ENCODE data around the gene KLF2. TPM values are rescaled to one million over a fixed set of nuclear protein-coding genes. Genes with fewer than 3 reads are reported as not detected.
"Not testable (repeated sequence)": the region's sequence is repeated elsewhere in the genome, so short reads cannot be mapped to it uniquely, and the experiment has no call there.

The KLF2 gene
- total RNA-seq, 8 experiments from 2014 or later = 0.13 to 1.3 (median 0.65) TPM; not detected in 2

GRCh38 chr19:16347099-16347498 is 22.5 kb downstream of the KLF2 start:
- H3K27ac ChIP-seq; ATAC-seq (replicated peaks in 6 of 8); H3K4me1 ChIP-seq (replicated peaks in 1 of 2); in situ Hi-C loops (cut with MboI; ENCODE audit: low pct_unique_long_range_greater_than_20kb in 2 of 9, low sequenced_read_pairs in 9 of 9, unreplicated experiment in 9 of 9); H3K4me3 ChIP-seq: not testable (repeated sequence)
- WGBS, 10 experiments = 75 to 100% methylated on average over 2 to 4 of the region's 4 CpGs; no CpG with 5 or more reads in 8 of the 10 experiments

DNA sequence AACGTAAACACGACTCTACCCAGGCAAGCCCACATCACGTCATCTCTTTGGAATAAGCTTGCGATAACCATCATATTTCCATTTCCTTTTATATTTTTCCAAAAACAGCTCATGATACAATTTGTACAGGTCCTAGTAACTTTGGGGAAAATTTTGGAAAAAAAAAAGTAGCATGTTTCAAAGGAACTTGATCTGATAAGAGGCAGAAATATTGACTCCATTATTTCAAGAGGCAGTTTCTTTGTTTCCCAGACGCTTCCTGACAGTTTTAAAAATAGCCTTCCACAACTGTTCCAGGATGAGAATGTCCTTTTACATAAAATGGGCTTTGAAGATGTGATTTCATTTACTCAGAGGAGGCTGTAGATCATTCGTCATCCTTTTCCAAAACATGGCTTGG is 23.1 kb downstream of the KLF2 start:
- 35 to 94% (median 90%) methylated on average over 3 to 6 of the region's 6 CpGs; no CpG with 5 or more reads in 1 of the 10 experiments for WGBS, 10 experiments
- in situ Hi-C loops (cut with MboI; ENCODE audit: low pct_unique_long_range_greater_than_20kb in 2 of 9, low sequenced_read_pairs in 9 of 9, unreplicated experiment in 9 of 9) = no loop called here
- ATAC-seq (replicated peaks in 6 of 8) = no peak
- no peak overlapping the region for H3K4me3 ChIP-seq
- H3K4me1 ChIP-seq (replicated peaks in 1 of 2) = no peaks in the 10 kb centered on the region
- no peak overlapping the region for H3K27ac ChIP-seq

- in situ Hi-C loops (cut with MboI; ENCODE audit: low pct_unique_long_range_greater_than_20kb in 2 of 9, low sequenced_read_pairs in 9 of 9, unreplicated experiment in 9 of 9) = no loop called here
- no peaks in the 10 kb centered on the region for H3K4me1 ChIP-seq (replicated peaks in 1 of 2)
- no peak overlapping the region for H3K27ac ChIP-seq
- no peak for ATAC-seq (replicated peaks in 6 of 8)
- WGBS, 10 experiments = 50 to 100% (median 83%) methylated on average over 1 to 13 of the region's 13 CpGs; no CpG with 5 or more reads in 1 of the 10 experiments
- no peak overlapping the region for H3K4me3 ChIP-seq
Measured at GRCh38 chr19:16349551-16350152, 25.0 kb downstream of the KLF2 start.

GRCh38 chr19:16351133-16351809 is 26.6 kb downstream of the KLF2 start:
- WGBS, 10 experiments = 70 to 100% (median 76%) methylated on average over 1 to 9 of the region's 11 CpGs
- H3K4me1 ChIP-seq (replicated peaks in 1 of 2) = no peaks in the 10 kb centered on the region
- no peak overlapping the region for H3K4me3 ChIP-seq
- H3K27ac ChIP-seq = no peak overlapping the region
- in situ Hi-C loops (cut with MboI; ENCODE audit: low pct_unique_long_range_greater_than_20kb in 2 of 9, low sequenced_read_pairs in 9 of 9, unreplicated experiment in 9 of 9) = no loop called here
- ATAC-seq (replicated peaks in 6 of 8) = no peak

DNA sequence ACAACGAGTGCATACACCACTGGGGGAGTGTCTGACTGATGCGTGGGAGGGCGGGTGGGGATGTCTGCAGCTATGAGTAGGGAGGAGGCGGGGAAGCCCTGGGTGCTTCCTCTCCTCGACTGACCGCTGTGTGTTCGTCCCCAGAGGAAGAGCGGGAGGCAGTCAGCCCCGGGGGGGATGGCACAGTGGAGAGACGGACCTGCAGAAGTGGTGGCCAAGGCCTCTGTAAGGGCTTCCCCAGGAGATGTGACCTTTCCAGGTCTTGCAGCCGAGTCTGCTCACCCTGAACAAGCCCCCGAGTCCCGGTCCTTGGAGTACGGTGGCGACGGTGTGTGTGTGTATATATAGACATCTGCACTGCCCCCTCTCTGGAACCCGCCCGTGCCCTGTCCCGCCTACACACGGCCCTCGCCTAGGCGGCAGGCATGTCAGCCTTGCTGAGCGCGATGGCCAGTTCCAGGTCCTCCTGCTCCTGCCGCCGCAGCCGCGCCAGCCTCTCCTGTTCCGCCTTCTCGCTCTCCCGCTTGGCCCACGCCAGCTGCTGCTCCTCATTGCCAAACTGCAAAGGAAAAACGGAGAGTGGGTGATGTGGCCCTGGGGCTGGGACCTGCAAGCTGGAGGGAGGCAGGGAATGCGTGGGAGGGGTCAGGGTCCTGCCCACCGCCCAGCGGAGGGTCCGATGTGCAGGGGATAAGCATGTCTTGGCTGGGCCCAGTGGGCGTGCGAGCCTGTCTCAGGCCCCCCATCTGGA is 30.8 kb downstream of the KLF2 start:
- in situ Hi-C loops (cut with MboI; ENCODE audit: low pct_unique_long_range_greater_than_20kb in 2 of 9, low sequenced_read_pairs in 9 of 9, unreplicated experiment in 9 of 9) = no loop called here
- 67 to 100% (median 85%) methylated on average over 1 to 9 of the region's 39 CpGs; no CpG with 5 or more reads in 4 of the 10 experiments for WGBS, 10 experiments
- no peaks in the 10 kb centered on the region for H3K4me1 ChIP-seq (replicated peaks in 1 of 2)
- ATAC-seq (replicated peaks in 6 of 8) = peak in 3 of 8 experiments; percentile 16 to 53 (median 25)
- H3K27ac ChIP-seq = no peak overlapping the region
- no peak overlapping the region for H3K4me3 ChIP-seq

DNA sequence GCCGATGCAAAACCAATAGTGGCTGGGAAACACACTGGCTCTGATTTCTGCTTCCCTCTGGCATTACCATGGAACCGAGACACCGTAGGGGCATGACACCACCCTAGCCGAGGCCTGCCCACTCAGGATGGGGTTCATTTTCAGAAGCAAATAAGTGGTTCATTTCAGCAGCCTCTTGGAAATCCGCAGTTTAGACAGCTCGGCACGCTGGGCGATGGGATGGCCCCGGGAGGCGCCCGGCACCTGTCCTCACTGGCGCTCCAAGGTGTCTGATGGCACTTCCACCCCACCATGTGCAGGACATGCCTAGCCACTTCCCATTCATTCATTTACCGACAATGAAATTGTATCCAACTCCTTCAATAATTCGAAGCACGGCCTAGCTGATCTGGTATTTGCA is 33.8 kb downstream of the KLF2 start:
- WGBS, 10 experiments = 88 to 100% (median 96%) methylated on average over 1 to 14 of the region's 15 CpGs; no CpG with 5 or more reads in 4 of the 10 experiments
- peaks cover 0 to 12% of the 10 kb centered on the region in 2 donors for H3K4me1 ChIP-seq (replicated peaks in 1 of 2)
- in situ Hi-C loops (cut with MboI; ENCODE audit: low pct_unique_long_range_greater_than_20kb in 2 of 9, low sequenced_read_pairs in 9 of 9, unreplicated experiment in 9 of 9) = no loop called here
- H3K4me3 ChIP-seq = no peak overlapping the region
- no peak overlapping the region for H3K27ac ChIP-seq
- no peak for ATAC-seq (replicated peaks in 6 of 8)

GRCh38 chr19:16359074-16359473 is 34.4 kb downstream of the KLF2 start:
- no peak for ATAC-seq (replicated peaks in 6 of 8)
- peaks cover 0 to 12% of the 10 kb centered on the region in 2 donors for H3K4me1 ChIP-seq (replicated peaks in 1 of 2)
- in situ Hi-C loops (cut with MboI; ENCODE audit: low pct_unique_long_range_greater_than_20kb in 2 of 9, low sequenced_read_pairs in 9 of 9, unreplicated experiment in 9 of 9) = no loop called here
- H3K27ac ChIP-seq = no peak overlapping the region
- no peak overlapping the region for H3K4me3 ChIP-seq
- 85 to 100% (median 98%) methylated on average over 3 to 5 of the region's 10 CpGs; no CpG with 5 or more reads in 4 of the 10 experiments for WGBS, 10 experiments

DNA sequence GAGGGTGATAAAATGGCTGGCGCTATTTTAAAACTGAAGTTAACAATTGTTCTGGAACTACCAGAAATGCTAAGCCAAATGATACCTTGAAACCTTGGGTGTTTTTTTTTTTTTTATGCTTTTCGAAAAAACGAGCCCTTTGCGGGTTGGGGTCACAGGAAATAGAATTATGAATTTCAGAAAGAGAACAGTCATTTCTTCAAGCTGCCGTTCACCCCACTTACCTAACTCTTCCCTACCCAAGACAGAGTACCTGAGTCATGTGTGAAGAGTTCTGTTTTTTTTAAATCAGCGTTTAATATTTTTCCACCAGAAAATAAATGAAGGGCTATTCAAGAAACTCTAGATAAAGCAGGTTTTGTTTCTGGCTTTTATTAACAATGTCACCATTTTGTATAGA is 35.3 kb downstream of the KLF2 start:
- WGBS, 10 experiments = 80 to 100% (median 96%) methylated on average over 1 to 6 of the region's 6 CpGs
- Histone ChIP-seq H3K4me3 (no peak overlapping the region), H3K27ac (no peak overlapping the region), H3K4me1 (replicated peaks in 1 of 2) (peaks cover 0 to 12% of the 10 kb centered on the region in 2 donors)
- ATAC-seq (replicated peaks in 6 of 8) = no peak
- in situ Hi-C loops (cut with MboI; ENCODE audit: low pct_unique_long_range_greater_than_20kb in 2 of 9, low sequenced_read_pairs in 9 of 9, unreplicated experiment in 9 of 9) = no loop called here

- H3K4me3 ChIP-seq = no peak overlapping the region
- no peak for ATAC-seq (replicated peaks in 6 of 8)
- 52 to 100% (median 94%) methylated on average over 1 to 10 of the region's 10 CpGs; no CpG with 5 or more reads in 4 of the 10 experiments for WGBS, 10 experiments
- in situ Hi-C loops (cut with MboI; ENCODE audit: low pct_unique_long_range_greater_than_20kb in 2 of 9, low sequenced_read_pairs in 9 of 9, unreplicated experiment in 9 of 9) = no loop called here
- no peak overlapping the region for H3K27ac ChIP-seq
- peaks cover 0 to 12% of the 10 kb centered on the region in 2 donors for H3K4me1 ChIP-seq (replicated peaks in 1 of 2)
Measured at GRCh38 chr19:16360738-16361137, 36.1 kb downstream of the KLF2 start.

DNA sequence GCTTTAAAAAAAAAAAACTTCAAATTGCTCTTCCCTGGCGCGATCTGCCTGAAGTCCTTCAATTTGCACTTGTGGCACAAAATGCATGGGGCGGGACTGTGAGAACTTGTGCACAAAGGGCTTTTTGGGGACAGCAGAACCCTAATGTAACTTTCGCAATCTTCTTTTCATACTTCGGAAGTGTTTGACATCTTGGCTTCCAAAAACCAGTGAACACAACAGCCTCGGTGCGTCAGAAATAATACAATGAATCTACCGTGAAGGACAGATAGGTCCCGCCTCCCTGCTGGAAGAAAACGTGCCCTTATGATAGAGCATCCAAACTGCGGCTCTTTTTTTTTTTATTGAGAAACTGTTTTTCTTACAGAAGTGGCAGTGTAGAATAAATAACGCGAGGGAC is 36.6 kb downstream of the KLF2 start:
- in situ Hi-C loops (cut with MboI; ENCODE audit: low pct_unique_long_range_greater_than_20kb in 2 of 9, low sequenced_read_pairs in 9 of 9, unreplicated experiment in 9 of 9) = no loop called here
- Histone ChIP-seq H3K4me1 (replicated peaks in 1 of 2) (peaks cover 0 to 12% of the 10 kb centered on the region in 2 donors), H3K27ac (peak overlapping the region in 1 of 2 donors; percentile 33), H3K4me3 (no peak overlapping the region)
- peak in 2 of 8 experiments; percentile 13 to 35 for ATAC-seq (replicated peaks in 6 of 8)
- 6 to 79% (median 66%) methylated on average over 2 to 12 of the region's 13 CpGs; no CpG with 5 or more reads in 1 of the 10 experiments for WGBS, 10 experiments

- no peak overlapping the region for H3K4me3 ChIP-seq
- 73 to 100% (median 88%) methylated on average over 1 to 9 of the region's 10 CpGs; no CpG with 5 or more reads in 1 of the 10 experiments for WGBS, 10 experiments
- no peak for ATAC-seq (replicated peaks in 6 of 8)
- peaks cover 0 to 12% of the 10 kb centered on the region in 2 donors for H3K4me1 ChIP-seq (replicated peaks in 1 of 2)
- H3K27ac ChIP-seq = no peak overlapping the region
- in situ Hi-C loops (cut with MboI; ENCODE audit: low pct_unique_long_range_greater_than_20kb in 2 of 9, low sequenced_read_pairs in 9 of 9, unreplicated experiment in 9 of 9) = no loop called here
Measured at GRCh38 chr19:16361926-16362325, 37.3 kb downstream of the KLF2 start.

- no peak overlapping the region for H3K27ac ChIP-seq
- ATAC-seq (replicated peaks in 6 of 8) = peak in 1 of 8 experiments; percentile 14
- in situ Hi-C loops (cut with MboI; ENCODE audit: low pct_unique_long_range_greater_than_20kb in 2 of 9, low sequenced_read_pairs in 9 of 9, unreplicated experiment in 9 of 9) = no loop called here
- WGBS, 10 experiments = 66 to 88% (median 80%) methylated on average over 1 to 4 of the region's 20 CpGs; no CpG with 5 or more reads in 6 of the 10 experiments
- no peak overlapping the region for H3K4me3 ChIP-seq
- H3K4me1 ChIP-seq (replicated peaks in 1 of 2) = peaks cover 0 to 12% of the 10 kb centered on the region in 2 donors
Measured at GRCh38 chr19:16363133-16363851, 38.7 kb downstream of the KLF2 start.
